SK-N-MC (cell line): ENCODE measurements around the gene MORN5.

Experiments
- DNase-seq: peaks from one replicate; pipeline ENCODE4 v3.0.0-alpha.2; 2011; ENCODE audit warnings: low read depth, low spot score
- H3K27ac ChIP-seq: fragments of 200-600 bp; sonication (generic); 2 replicates; pipeline ENCODE4 v1.5.1; 2016; ENCODE audit warnings: mixed run types
- H3K36me3 ChIP-seq: fragments of 200-600 bp; sonication (generic); 2 replicates; pipeline ENCODE4 v1.6.1; 2017; ENCODE audit warnings: antibody characterized with exemption, low read length, mixed read lengths; ENCODE audit not compliant: insufficient read depth
- H3K4me3 ChIP-seq: fragments of 200-600 bp; sonication (generic); 2 replicates; pipeline ENCODE4 v1.5.1; 2016
- H3K9ac ChIP-seq: fragments of 200-600 bp; sonication (generic); 2 replicates; pipeline ENCODE4 v1.8.0; 2017; ENCODE audit warnings: mixed run types, mixed read lengths; ENCODE audit not compliant: insufficient read length
- H3K9me3 ChIP-seq: fragments of 200-600 bp; sonication (generic); 2 replicates; pipeline ENCODE4 v1.6.1; 2017; ENCODE audit warnings: low read depth, mild to moderate bottlenecking, antibody characterized with exemption, low read length, moderate library complexity, mixed read lengths
- EZH2 ChIP-seq: fragments of 200-600 bp; sonication (generic); IDR thresholded peaks from one replicate; pipeline ENCODE4 v1.6.1; 2017; ENCODE audit warnings: antibody characterized with exemption
- FOXP2 ChIP-seq: optimal IDR thresholded peaks from 2 replicates; pipeline ENCODE3; 2011; ENCODE audit warnings: mild to moderate bottlenecking, moderate library complexity; ENCODE audit not compliant: insufficient read depth; ENCODE audit errors: extremely low read length, control extremely low read depth
- POLR2AphosphoS5 ChIP-seq: IDR thresholded peaks from 2 replicates; pipeline ENCODE4 v1.6.1; 2012; ENCODE audit warnings: mild to moderate bottlenecking, low read depth, low read length, borderline replicate concordance

MORN5 gene

GRCh38 chr9:122122468-122122867 lies 37.2 kb upstream of the MORN5 start:
- no peak for DNase-seq
- Histone ChIP-seq H3K9ac (no peak overlapping the region), H3K9me3 (no peaks in the 10 kb centered on the region), H3K4me3 (no peak overlapping the region), H3K36me3 (no peaks in the 10 kb centered on the region), H3K27ac (no peak overlapping the region)
- TF ChIP-seq POLR2AphosphoS5 (no peak), FOXP2 (no peak), EZH2 (no peak)

- no peak overlapping the region for H3K4me3 ChIP-seq
These were observed 36.6 kb upstream of the MORN5 start for GRCh38 chr9:122122903-122123632.

GRCh38 chr9:122124048-122124447 lies 35.7 kb upstream of the MORN5 start:
- Histone ChIP-seq H3K4me3 (no peak overlapping the region), H3K36me3 (no peaks in the 10 kb centered on the region), H3K27ac (no peak overlapping the region), H3K9me3 (no peaks in the 10 kb centered on the region), H3K9ac (no peak overlapping the region)
- no peak for DNase-seq
- TF ChIP-seq POLR2AphosphoS5 (no peak), EZH2 (no peak), FOXP2 (no peak)

More at GRCh38 chr9:122122903-122123632, 36.6 kb upstream of the MORN5 start:
- no peak for DNase-seq
- Histone ChIP-seq H3K36me3 (no peaks in the 10 kb centered on the region), H3K27ac (no peak overlapping the region), H3K9ac (no peak overlapping the region), H3K9me3 (no peaks in the 10 kb centered on the region)
- no peak for TF ChIP-seq EZH2
- no peak for TF ChIP-seq POLR2AphosphoS5
- no peak for TF ChIP-seq FOXP2

- no peak for DNase-seq
- Histone ChIP-seq H3K4me3 (no peak overlapping the region), H3K9me3 (no peaks in the 10 kb centered on the region), H3K9ac (no peak overlapping the region), H3K27ac (no peak overlapping the region), H3K36me3 (no peaks in the 10 kb centered on the region)
- no peak for TF ChIP-seq POLR2AphosphoS5
- TF ChIP-seq FOXP2 = no peak
- TF ChIP-seq EZH2 = no peak
These were observed 35.2 kb upstream of the MORN5 start for GRCh38 chr9:122124528-122124927.

GRCh38 chr9:122125158-122125508 lies 34.6 kb upstream of the MORN5 start:
- TF ChIP-seq FOXP2 = no peak
- no peak for TF ChIP-seq POLR2AphosphoS5
- no peak for TF ChIP-seq EZH2
- Histone ChIP-seq H3K9me3 (no peaks in the 10 kb centered on the region), H3K4me3 (no peak overlapping the region)

GRCh38 chr9:122125509-122126330 lies 34.0 kb upstream of the MORN5 start:
- H3K9ac ChIP-seq = no peak overlapping the region

More at GRCh38 chr9:122125158-122125508, 34.6 kb upstream of the MORN5 start:
- DNase-seq = no peak
- Histone ChIP-seq H3K9ac (no peak overlapping the region), H3K27ac (no peak overlapping the region), H3K36me3 (no peaks in the 10 kb centered on the region)

GRCh38 chr9:122126331-122127261 lies 33.1 kb upstream of the MORN5 start:
- H3K36me3 ChIP-seq = no peaks in the 10 kb centered on the region
- no peak overlapping the region for H3K9ac ChIP-seq
- H3K27ac ChIP-seq = no peak overlapping the region
- DNase-seq = no peak
- no peaks in the 10 kb centered on the region for H3K9me3 ChIP-seq
- TF ChIP-seq FOXP2 = no peak
- no peak for TF ChIP-seq EZH2
- no peak for TF ChIP-seq POLR2AphosphoS5
- H3K4me3 ChIP-seq = no peak overlapping the region

More at GRCh38 chr9:122125509-122126330, 34.0 kb upstream of the MORN5 start:
- Histone ChIP-seq H3K9me3 (no peaks in the 10 kb centered on the region), H3K36me3 (no peaks in the 10 kb centered on the region), H3K27ac (no peak overlapping the region), H3K4me3 (no peak overlapping the region)
- DNase-seq = no peak
- no peak for TF ChIP-seq POLR2AphosphoS5
- no peak for TF ChIP-seq EZH2
- no peak for TF ChIP-seq FOXP2

- no peak overlapping the region for H3K27ac ChIP-seq
These were observed 32.3 kb upstream of the MORN5 start for GRCh38 chr9:122127396-122127798.

More at GRCh38 chr9:122127396-122127798, 32.3 kb upstream of the MORN5 start:
- no peaks in the 10 kb centered on the region for H3K36me3 ChIP-seq
- TF ChIP-seq FOXP2 (no peak), POLR2AphosphoS5 (no peak), EZH2 (no peak)
- no peak for DNase-seq
- H3K9me3 ChIP-seq = no peaks in the 10 kb centered on the region
- no peak overlapping the region for H3K9ac ChIP-seq
- H3K4me3 ChIP-seq = no peak overlapping the region
